HepG2 (cell line): ENCODE measurements around the gene TMEM221. TPM values are rescaled to one million over a fixed set of nuclear protein-coding genes. Genes with fewer than 3 reads are reported as not detected.

Experiments used
- ETS1 ChIP-seq: sonication (generic); formaldehyde crosslinking; IDR thresholded peaks from 2 replicates; pipeline ENCODE4 v1.4.0; 2020; ENCODE audit warnings: missing genetic modification reagents
- HCFC1 ChIP-seq: fragments of 150-350 bp; IDR thresholded peaks from 2 replicates; pipeline ENCODE4 v1.6.1; 2014; ENCODE audit warnings: low read depth, low read length
- MED13 ChIP-seq: sonication (generic); formaldehyde crosslinking; IDR thresholded peaks from 2 replicates; pipeline ENCODE4 v1.5.0; 2020; ENCODE audit warnings: missing genetic modification reagents
- NFRKB ChIP-seq: fragments of 450-650 bp; IDR thresholded peaks from 2 replicates; pipeline ENCODE4 v1.6.1; 2017
- REL ChIP-seq: sonication (generic); formaldehyde crosslinking; conservative IDR thresholded peaks from 2 replicates; pipeline ENCODE4 v1.8.0; 2022; ENCODE audit warnings: mild to moderate bottlenecking, missing genetic modification reagents, moderate library complexity
- SIN3A ChIP-seq: IDR thresholded peaks from 2 replicates; pipeline ENCODE4 v1.6.1; 2011; ENCODE audit warnings: low read depth, mild to moderate bottlenecking, control low read depth, low read length, borderline replicate concordance
- TOE1 ChIP-seq: sonication (generic); formaldehyde crosslinking; IDR thresholded peaks from 2 replicates; pipeline ENCODE4 v1.4.0; 2020; ENCODE audit warnings: mild to moderate bottlenecking, missing genetic modification reagents
- ZBTB2 ChIP-seq: sonication (generic); formaldehyde crosslinking; IDR thresholded peaks from 2 replicates; pipeline ENCODE4 v1.8.0; 2022; ENCODE audit warnings: low read depth, missing genetic modification reagents
- ZBTB20 ChIP-seq: sonication (generic); formaldehyde crosslinking; IDR thresholded peaks from 2 replicates; pipeline ENCODE4 v1.8.1; 2023; ENCODE audit warnings: missing genetic modification reagents, low read depth, mild to moderate bottlenecking, borderline replicate concordance
- ZEB1 ChIP-seq: IDR thresholded peaks from 2 replicates; pipeline ENCODE4 v1.6.1; 2012; ENCODE audit warnings: mild to moderate bottlenecking, low read depth, inconsistent platforms; ENCODE audit not compliant: insufficient replicate concordance
- ZNF264 ChIP-seq: sonication (generic); formaldehyde crosslinking; IDR thresholded peaks from 2 replicates; pipeline ENCODE4 v1.4.0; 2020; ENCODE audit warnings: missing genetic modification reagents
- ZNF749 ChIP-seq: sonication (generic); formaldehyde crosslinking; IDR thresholded peaks from 2 replicates; pipeline ENCODE4 v1.8.0; 2022; ENCODE audit warnings: mild to moderate bottlenecking, missing genetic modification reagents, moderate library complexity, borderline replicate concordance
- ZNF790 ChIP-seq: sonication (generic); formaldehyde crosslinking; IDR thresholded peaks from 2 replicates; pipeline ENCODE4 v1.8.0; 2022; ENCODE audit warnings: missing genetic modification reagents, mild to moderate bottlenecking, borderline replicate concordance
- polyA plus RNA-seq, 8 experiments: library from polyadenylated mRNA; depleted of rRNA in 3 of 8; stranded (reverse) in 7 of 8; unstranded in 1 of 8; fragments of >200 nt; fragmentation: Illumina TruSeq in 4 of 8; extraction: Trizol in 4 of 8; gene quantifications; 2 replicates each; pipeline versions ENCODE4 v1.2.1 to v1.2.3, GENCODE V29; 2011 to 2016; ENCODE audit warnings: low read depth in 4 of 8, missing spikeins in 1 of 8, mixed read lengths in 1 of 8; ENCODE audit not compliant: insufficient read depth in 1 of 8
- total RNA-seq, 5 experiments: library from RNA; depleted of rRNA; stranded (reverse); fragments of >200 nt; fragmentation: Illumina TruSeq; extraction: Trizol; gene quantifications; 2 replicates each; pipeline ENCODE4 v1.2.3, GENCODE V29; 2016; ENCODE audit warnings: low read depth in 1 of 5
- TF ChIP-seq, protein P1 (sequence below): sonication (generic); formaldehyde crosslinking; IDR thresholded peaks from 2 replicates; pipeline ENCODE4 v1.4.0; 2020; ENCODE audit warnings: missing genetic modification reagents, mild to moderate bottlenecking, borderline replicate concordance
- TF ChIP-seq, protein P2 (sequence below): conservative IDR thresholded peaks from 2 replicates; pipeline ENCODE4 v1.6.1; 2018; ENCODE audit warnings: missing genetic modification reagents
- TF ChIP-seq, protein P3 (sequence below): IDR thresholded peaks from 2 replicates; pipeline ENCODE4 v1.6.1; 2016; ENCODE audit warnings: control low read depth
- TF ChIP-seq, protein P4 (sequence below): sonication (generic); formaldehyde crosslinking; IDR thresholded peaks from 2 replicates; pipeline ENCODE4 v1.5.1; 2020; ENCODE audit warnings: missing genetic modification reagents, mild to moderate bottlenecking, borderline replicate concordance

TMEM221 gene
- total and polyA plus RNA-seq, 2 of the 13 experiments (the other 11 are each of a cell fraction or from before 2014, with no cell fraction given) = 0.33 to 0.77 TPM

DNA sequence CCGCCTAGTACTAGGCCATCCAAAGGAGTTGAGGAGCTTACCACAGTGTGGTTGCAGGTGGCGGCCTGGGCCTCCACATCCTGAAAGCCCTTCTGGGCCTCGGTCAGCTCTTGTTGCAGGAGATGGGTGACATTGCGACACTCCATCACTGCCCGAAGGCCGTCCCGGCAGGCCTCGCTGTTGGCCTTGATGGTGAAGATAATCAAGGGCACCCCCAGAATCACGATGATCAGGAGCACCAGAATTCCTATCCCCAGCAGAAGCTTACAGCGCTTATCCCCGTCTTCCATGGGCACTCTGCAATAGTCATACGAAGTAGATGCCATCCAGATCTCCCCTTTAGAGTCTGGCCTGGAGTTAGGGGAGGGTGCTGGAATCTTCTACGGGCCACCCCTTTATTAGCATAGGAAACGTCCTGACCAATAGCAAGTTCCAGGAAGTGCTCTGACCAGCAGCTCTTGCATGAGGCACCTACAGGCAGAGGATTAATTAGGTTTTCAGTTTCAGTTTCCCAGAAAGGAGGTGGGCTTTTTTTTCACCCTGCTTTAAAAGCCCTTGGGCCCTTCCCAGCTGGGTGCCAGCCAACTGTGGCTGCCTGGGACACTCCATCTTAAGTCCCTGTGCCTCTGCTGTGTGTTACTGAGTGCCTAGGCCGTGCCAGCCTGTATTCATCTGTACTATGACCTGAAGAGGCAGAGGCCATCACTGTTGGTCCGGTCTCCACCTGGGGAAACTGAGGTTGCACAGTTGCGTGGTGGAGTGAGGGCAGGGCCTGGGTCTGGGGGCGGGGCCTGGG is 43.0 kb downstream of the TMEM221 start, which contains the start of gene BST2 (continued):
- TF ChIP-seq REL (CRISPR knock-in tag) = no peak
- TF ChIP-seq ZNF790 = no peak
- no peak for TF ChIP-seq HCFC1
- 0 out of 2 replicates have a peak, but pooled peaks have one; percentile 16 for TF ChIP-seq SIN3A
- TF ChIP-seq, protein P1, sequence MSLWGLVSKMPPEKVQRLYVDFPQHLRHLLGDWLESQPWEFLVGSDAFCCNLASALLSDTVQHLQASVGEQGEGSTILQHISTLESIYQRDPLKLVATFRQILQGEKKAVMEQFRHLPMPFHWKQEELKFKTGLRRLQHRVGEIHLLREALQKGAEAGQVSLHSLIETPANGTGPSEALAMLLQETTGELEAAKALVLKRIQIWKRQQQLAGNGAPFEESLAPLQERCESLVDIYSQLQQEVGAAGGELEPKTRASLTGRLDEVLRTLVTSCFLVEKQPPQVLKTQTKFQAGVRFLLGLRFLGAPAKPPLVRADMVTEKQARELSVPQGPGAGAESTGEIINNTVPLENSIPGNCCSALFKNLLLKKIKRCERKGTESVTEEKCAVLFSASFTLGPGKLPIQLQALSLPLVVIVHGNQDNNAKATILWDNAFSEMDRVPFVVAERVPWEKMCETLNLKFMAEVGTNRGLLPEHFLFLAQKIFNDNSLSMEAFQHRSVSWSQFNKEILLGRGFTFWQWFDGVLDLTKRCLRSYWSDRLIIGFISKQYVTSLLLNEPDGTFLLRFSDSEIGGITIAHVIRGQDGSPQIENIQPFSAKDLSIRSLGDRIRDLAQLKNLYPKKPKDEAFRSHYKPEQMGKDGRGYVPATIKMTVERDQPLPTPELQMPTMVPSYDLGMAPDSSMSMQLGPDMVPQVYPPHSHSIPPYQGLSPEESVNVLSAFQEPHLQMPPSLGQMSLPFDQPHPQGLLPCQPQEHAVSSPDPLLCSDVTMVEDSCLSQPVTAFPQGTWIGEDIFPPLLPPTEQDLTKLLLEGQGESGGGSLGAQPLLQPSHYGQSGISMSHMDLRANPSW (CRISPR knock-in tag) = 0 out of 2 replicates have a peak, but pooled peaks have one; percentile 57
- TF ChIP-seq ZBTB20 (CRISPR knock-in tag) = 0 out of 2 replicates have a peak, but pooled peaks have one; percentile 68
- TF ChIP-seq ZEB1 = peak; percentile 79
- no peak for TF ChIP-seq MED13 (CRISPR knock-in tag)
- TF ChIP-seq ZBTB2 (CRISPR knock-in tag) = no peak
- TF ChIP-seq, protein P2, sequence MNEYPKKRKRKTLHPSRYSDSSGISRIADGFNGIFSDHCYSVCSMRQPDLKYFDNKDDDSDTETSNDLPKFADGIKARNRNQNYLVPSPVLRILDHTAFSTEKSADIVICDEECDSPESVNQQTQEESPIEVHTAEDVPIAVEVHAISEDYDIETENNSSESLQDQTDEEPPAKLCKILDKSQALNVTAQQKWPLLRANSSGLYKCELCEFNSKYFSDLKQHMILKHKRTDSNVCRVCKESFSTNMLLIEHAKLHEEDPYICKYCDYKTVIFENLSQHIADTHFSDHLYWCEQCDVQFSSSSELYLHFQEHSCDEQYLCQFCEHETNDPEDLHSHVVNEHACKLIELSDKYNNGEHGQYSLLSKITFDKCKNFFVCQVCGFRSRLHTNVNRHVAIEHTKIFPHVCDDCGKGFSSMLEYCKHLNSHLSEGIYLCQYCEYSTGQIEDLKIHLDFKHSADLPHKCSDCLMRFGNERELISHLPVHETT (CRISPR knock-in tag) = peak; percentile 48; the same call in 1 of the 2 replicates
- TF ChIP-seq ZNF749 = no peak
- TF ChIP-seq ETS1 (CRISPR knock-in tag) = no peak
- TF ChIP-seq, protein P3, sequence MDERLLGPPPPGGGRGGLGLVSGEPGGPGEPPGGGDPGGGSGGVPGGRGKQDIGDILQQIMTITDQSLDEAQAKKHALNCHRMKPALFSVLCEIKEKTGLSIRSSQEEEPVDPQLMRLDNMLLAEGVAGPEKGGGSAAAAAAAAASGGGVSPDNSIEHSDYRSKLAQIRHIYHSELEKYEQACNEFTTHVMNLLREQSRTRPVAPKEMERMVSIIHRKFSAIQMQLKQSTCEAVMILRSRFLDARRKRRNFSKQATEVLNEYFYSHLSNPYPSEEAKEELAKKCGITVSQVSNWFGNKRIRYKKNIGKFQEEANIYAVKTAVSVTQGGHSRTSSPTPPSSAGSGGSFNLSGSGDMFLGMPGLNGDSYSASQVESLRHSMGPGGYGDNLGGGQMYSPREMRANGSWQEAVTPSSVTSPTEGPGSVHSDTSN (CRISPR knock-in tag) = no peak
- TF ChIP-seq NFRKB = no peak
- no peak for TF ChIP-seq ZNF264
- TF ChIP-seq, protein P4, sequence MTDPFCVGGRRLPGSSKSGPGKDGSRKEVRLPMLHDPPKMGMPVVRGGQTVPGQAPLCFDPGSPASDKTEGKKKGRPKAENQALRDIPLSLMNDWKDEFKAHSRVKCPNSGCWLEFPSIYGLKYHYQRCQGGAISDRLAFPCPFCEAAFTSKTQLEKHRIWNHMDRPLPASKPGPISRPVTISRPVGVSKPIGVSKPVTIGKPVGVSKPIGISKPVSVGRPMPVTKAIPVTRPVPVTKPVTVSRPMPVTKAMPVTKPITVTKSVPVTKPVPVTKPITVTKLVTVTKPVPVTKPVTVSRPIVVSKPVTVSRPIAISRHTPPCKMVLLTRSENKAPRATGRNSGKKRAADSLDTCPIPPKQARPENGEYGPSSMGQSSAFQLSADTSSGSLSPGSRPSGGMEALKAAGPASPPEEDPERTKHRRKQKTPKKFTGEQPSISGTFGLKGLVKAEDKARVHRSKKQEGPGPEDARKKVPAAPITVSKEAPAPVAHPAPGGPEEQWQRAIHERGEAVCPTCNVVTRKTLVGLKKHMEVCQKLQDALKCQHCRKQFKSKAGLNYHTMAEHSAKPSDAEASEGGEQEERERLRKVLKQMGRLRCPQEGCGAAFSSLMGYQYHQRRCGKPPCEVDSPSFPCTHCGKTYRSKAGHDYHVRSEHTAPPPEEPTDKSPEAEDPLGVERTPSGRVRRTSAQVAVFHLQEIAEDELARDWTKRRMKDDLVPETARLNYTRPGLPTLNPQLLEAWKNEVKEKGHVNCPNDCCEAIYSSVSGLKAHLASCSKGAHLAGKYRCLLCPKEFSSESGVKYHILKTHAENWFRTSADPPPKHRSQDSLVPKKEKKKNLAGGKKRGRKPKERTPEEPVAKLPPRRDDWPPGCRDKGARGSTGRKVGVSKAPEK (CRISPR knock-in tag) = no peak
- no peak for TF ChIP-seq TOE1
